ENCODE measurements around the gene YES1.

The YES1 gene

DNA sequence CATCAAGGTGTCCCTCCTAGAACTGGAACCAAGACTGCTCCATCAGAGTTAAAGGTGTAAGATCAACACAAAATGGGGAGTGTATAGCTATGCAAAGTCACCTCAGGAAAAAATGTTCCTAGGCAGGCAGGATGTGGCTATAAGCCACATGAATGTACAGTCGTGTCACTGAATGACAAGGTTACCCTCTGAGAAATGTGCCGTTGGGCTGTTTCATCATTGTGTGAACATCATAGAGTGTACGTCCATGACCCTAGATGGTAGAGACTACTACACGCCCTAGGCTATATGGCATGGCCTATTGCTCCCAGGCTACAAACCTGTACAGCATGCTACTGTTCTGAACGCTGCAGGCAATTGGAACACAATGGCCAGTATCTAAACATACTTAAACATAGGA is 130.1 kb downstream of the YES1 start:
- DNase-seq: no peak

DNA sequence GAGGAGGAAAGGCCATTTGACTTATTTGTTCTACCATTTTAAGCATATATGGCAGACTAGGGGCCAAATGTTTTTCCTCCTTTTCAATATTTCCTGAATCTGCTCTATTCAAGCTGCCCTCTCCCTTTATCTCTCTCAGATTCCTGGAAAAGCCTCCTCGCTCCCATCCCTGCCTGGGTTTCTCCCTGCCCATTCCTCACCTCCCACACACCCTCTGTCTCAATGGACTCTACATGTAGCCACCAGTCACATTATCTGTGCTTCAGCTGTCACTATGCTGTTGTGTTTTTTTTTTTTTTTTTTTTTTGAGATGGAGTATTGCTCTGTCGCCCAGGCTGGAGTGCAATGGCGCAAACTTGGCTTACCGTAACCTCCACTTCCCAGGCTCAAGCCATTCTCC is 131.7 kb downstream of the YES1 start:
- no peak for DNase-seq

DNA sequence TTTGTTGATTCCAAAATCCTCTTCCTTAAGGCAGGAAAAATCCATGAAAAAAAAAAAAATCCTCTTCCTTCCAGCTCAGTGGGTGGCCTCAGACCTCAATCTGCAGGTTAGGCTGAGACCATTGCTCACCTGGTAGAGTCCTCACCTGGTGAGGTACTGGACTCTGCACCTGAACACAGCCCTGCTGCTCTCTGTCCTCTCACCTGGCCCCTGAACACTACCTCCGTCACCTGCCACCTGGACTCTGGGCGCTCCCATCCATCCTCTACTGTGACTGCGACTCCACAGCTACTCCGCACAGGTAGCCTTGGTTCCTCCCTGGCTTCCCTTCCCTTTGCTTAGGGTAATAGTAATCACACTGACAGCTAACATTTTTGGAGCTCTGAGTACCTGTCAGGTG is 132.5 kb downstream of the YES1 start:
- no peak for DNase-seq

DNA sequence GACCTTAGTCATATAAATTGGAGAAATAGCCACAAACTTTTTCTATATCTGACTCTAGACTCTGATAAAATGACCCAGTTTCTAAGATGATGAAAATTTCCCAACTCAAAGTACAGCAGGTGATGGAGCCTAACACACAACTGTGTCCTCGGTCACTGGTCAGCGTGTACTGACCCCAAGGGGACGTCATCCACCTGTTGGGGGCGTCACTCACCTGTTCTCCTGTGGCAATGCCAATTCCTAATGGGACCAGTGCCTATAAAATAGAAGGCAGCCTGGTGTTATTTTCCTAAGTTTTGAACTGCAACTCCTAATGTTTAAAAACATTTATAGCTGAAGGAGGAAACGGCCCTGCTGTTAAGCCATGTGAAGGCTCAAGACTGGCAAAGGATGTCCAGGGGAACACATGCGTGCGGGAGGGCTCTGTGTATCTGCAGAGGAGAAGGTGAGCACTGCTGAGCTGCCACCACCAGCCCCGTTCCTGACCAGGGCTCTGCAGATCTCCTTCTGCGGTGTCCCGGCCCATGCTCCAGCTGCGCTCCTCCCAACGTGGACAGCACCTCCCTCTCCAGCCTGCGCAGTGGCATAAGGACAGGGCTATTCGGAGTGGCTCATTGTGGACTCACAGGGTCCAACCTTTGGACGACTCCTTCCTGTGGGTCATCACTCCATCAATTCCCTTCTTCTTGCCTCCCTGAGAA is 133.4 kb downstream of the YES1 start:
- DNase-seq: no peak

DNA sequence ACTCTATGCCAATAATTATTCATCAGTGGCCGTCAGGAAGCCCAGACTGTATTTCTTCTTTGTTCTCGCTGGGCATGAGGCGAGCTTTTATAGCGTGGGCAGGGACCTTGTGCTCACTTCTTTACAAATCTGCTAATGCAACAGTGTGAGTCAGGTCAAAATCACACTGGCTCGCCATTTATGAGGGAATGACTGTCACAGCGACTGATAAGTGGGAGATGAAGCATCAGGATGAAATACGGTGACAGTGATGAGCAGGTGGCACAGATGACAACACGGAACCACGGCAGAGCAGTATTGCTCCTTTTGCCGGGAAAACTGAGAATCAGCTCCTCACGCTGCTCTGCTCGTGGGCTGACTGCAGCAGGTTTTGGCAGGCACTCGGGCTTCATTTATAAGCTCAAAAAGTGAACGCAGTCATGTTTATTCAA is 134.1 kb downstream of the YES1 start:
- no peak for DNase-seq

DNA sequence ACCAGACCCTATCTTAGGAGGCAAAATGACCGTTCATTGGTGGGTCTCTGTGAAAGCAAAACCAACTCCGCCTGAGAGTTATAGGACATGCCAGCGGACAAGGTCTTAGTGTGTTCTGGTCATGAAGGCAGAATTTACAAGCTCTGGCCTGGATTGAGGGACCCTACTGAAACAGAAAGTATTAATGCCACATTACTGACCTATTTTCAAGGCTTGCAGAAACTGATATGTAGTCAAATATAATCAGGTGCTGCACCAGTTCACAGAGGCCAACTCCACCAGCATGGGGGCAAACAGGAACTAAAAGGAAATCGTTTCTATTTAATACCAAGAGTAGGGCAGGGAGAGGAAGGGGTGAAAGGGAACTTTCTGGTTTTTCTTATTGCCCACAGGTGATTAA is 134.9 kb downstream of the YES1 start:
- DNase-seq: no peak

DNA sequence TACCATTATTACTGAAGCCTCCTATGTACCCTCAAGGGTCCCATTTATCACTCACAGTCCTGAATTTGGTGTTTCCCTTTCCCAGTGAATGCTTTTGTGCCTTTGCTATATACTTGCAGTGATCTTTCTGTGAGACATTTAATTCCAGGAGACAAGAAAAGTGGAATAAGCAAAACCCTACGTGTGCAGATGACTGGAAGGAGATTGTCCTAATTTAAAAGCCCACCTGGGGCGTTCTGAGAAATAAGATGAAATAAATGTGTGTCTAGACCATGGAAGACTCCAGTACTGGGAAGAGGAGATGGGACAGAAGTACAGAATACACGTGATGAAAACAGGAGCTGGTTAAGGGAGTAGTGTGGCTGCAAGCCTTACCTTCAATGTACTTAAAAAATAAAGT is 135.3 kb downstream of the YES1 start:
- DNase-seq: no peak

DNA sequence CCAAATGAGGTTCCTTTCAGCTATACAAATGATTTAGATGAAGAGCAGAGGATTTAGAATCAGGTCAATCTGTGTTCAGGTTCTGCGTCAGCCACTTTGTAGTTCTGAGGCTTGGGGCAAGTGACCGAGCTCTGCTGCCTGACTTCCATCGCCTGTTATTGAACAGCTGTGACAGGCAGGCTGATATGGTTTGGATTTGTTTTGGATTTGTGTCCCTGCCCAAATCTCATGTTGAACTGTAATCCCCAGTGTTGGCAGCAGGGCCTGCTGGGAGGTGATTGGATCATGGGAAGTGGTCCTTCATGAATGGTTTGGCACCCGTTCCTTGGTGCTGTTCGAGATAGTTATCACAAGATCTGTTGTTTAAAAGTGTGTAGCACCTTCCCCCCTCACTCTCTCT is 136.0 kb downstream of the YES1 start:
- DNase-seq: no peak

DNA sequence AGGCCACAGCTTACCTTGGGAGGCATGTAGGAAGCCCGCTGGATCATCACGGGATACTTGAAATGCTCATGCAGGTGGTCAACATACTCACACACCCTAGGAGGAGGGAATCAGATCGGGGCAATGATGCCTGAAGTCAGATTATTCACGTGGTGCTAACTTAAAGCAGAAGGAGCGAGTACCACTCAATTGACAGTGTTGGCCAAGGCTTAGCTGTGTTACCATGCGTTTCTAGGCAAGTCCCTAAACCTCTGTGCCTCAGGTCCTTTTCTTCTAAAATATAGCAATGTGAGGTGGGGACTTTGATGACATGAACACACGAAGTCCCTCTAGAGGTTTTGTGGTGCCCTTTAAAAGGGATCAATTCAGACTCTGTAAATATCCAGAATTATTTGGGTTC is 136.7 kb downstream of the YES1 start:
- no peak for DNase-seq

DNA sequence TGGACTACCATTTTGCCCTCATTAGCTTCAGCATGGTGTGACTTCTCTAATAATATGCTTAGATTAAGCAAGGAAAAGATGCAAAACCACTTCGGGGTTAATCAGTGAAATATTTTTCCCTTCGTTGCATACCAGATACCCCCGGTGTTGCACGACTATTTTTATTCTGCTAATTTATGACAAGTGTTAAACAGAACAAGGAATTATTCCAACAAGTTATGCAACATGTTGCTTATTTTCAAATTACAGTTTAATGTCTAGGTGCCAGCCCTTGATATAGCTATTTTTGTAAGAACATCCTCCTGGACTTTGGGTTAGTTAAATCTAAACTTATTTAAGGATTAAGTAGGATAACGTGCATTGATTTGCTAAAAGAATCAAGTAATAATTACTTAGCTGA is 138.3 kb downstream of the YES1 start:
- DNase-seq: no peak

DNA sequence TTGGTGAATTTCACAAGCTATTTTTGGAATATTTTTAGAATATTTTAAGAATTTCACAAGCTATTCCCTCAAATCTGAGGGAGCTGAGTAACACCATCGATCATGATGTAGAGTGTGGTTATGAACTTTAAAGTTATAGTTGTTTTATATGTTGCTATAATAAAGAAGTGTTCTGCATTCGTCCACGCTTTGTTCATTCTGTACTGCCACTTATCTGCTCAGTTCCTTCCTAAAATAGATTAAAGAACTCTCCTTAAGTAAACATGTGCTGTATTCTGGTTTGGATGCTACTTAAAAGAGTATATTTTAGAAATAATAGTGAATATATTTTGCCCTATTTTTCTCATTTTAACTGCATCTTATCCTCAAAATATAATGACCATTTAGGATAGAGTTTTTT is 138.7 kb downstream of the YES1 start:
- DNase-seq: no peak

Data from T-helper 9 cell (primary cell).